HCT116 (cell line): ENCODE data around the gene B3GALT5. TPM values are rescaled to one million over a fixed set of nuclear protein-coding genes. Genes with fewer than 3 reads are reported as not detected.

Source experiments
- ATAC-seq: fragments of 200-7000 bp; cut with Tn5 transposase; 2 replicates; pipeline ENCODE4 v1.9.1; 2020; ENCODE audit warnings: mild to moderate bottlenecking, moderate library complexity
- BruUV-seq: library from RNA; stranded (reverse); fragments of 400-500 nt; replicated peaks from 2 replicates; lab custom pipeline; 2021; lab: Mats Ljungman, UMichigan
- CTCF ChIA-PET: fragments of 300-600 bp; sonication (Branson Sonifier 250); formaldehyde crosslinking; loops from one replicate; lab custom pipeline; 2021; ENCODE audit warnings: antibody characterized with exemption; lab: Charles Lee
- POLR2A ChIA-PET: fragments of 300-600, 350-600 bp; sonication (Branson Sonifier 250); formaldehyde crosslinking; loops from one replicate; lab custom pipeline; 2021; ENCODE audit warnings: antibody characterized with exemption; lab: Charles Lee
- RAD21 ChIA-PET, 2 experiments: fragments of 300-600 bp; sonication (Branson Sonifier 250); formaldehyde crosslinking; loops; one replicate each; lab custom pipeline; 2023; ENCODE audit warnings: low total read pairs in 2 of 2; ENCODE audit not compliant: uncharacterized antibody in 2 of 2, unreplicated experiment in 2 of 2, low non-redundant PET in 1 of 2; lab: Charles Lee
- DNase-seq: peaks from one replicate; pipeline ENCODE4 v3.0.0-alpha.2; 2010; ENCODE audit warnings: low read depth, low spot score
- H2AFZ ChIP-seq: fragments of 200-600 bp; shearing (Covaris generic), sonication (generic); 2 replicates; pipeline ENCODE4 v1.6.1; 2017; ENCODE audit warnings: low read depth, mixed run types, mixed read lengths, antibody characterized with exemption, low read length; ENCODE audit not compliant: poor library complexity, severe bottlenecking
- H3K27ac ChIP-seq: 2 replicates; pipeline ENCODE4 v1.5.1; 2012; ENCODE audit warnings: low read depth, low read length
- H3K27me3 ChIP-seq: fragments of 200-600 bp; sonication (generic); 2 replicates; pipeline ENCODE4 v1.6.1; 2016; ENCODE audit warnings: mixed run types, low read length, mixed read lengths; ENCODE audit not compliant: insufficient read depth
- H3K36me3 ChIP-seq, 2 experiments: fragments of 200-500 bp in 1 of 2; fragments of 200-600 bp in 1 of 2; sonication (Bioruptor generic) in 1 of 2; sonication (generic) in 1 of 2; 2 replicates each; pipeline versions ENCODE4 v1.5.1 to v1.6.1; 2014 to 2016; ENCODE audit warnings: low read length in 2 of 2, inconsistent platforms in 1 of 2, mixed read lengths in 1 of 2, mixed run types in 1 of 2; ENCODE audit not compliant: insufficient read depth in 2 of 2, control insufficient read depth in 1 of 2
- H3K4me1 ChIP-seq, 2 experiments: fragments of 200-600 bp in 1 of 2; sonication (generic) in 1 of 2; 2 replicates each; pipeline versions ENCODE4 v1.5.1 to v1.6.1; 2012 to 2017; ENCODE audit warnings: low read length in 2 of 2, inconsistent platforms in 1 of 2, mild to moderate bottlenecking in 1 of 2, mixed read lengths in 1 of 2, mixed run types in 1 of 2, moderate library complexity in 1 of 2; ENCODE audit not compliant: insufficient read depth in 2 of 2, control insufficient read depth in 1 of 2
- H3K4me2 ChIP-seq: fragments of 200-600 bp; sonication (generic); 2 replicates; pipeline ENCODE4 v1.6.1; 2017; ENCODE audit warnings: mixed run types, low read length, mixed read lengths
- H3K4me3 ChIP-seq, 2 experiments: fragments of 200-600 bp in 1 of 2; sonication (generic) in 1 of 2; replicated peaks in 1 of 2; 2 replicates each; pipeline ENCODE4 v1.5.1; 2011 to 2016; ENCODE audit warnings: low read length in 2 of 2, control low read depth in 1 of 2, low read depth in 1 of 2, mild to moderate bottlenecking in 1 of 2, mixed read lengths in 1 of 2, mixed run types in 1 of 2
- H3K79me2 ChIP-seq: fragments of 200-600 bp; sonication (generic); 2 replicates; pipeline ENCODE4 v1.6.1; 2017; ENCODE audit warnings: mild to moderate bottlenecking, mixed run types, low read length, moderate library complexity, mixed read lengths; ENCODE audit not compliant: insufficient read depth
- H3K9ac ChIP-seq: fragments of 200-600 bp; sonication (generic); 2 replicates; pipeline ENCODE4 v1.6.1; 2016; ENCODE audit warnings: low read length, mixed read lengths
- H3K9me2 ChIP-seq: fragments of 200-600 bp; sonication (generic), shearing (Covaris generic); 2 replicates; pipeline ENCODE4 v1.6.1; 2017; ENCODE audit warnings: mixed run types, mild to moderate bottlenecking, moderate library complexity; ENCODE audit not compliant: insufficient read depth
- H3K9me3 ChIP-seq, 2 experiments: fragments of 200-500 bp in 1 of 2; fragments of 200-600 bp in 1 of 2; sonication (Bioruptor generic) in 1 of 2; sonication (generic) in 1 of 2; 2 replicates each; pipeline ENCODE4 v1.6.1; 2014 to 2017; ENCODE audit warnings: low read length in 2 of 2, mixed read lengths in 2 of 2, inconsistent platforms in 1 of 2, low read depth in 1 of 2, mild to moderate bottlenecking in 1 of 2, mixed run types in 1 of 2, moderate library complexity in 1 of 2; ENCODE audit not compliant: control insufficient read depth in 1 of 2, insufficient read depth in 1 of 2
- H4K20me1 ChIP-seq: fragments of 200-600 bp; sonication (generic), shearing (Covaris generic); 2 replicates; pipeline ENCODE4 v1.6.1; 2017; ENCODE audit warnings: mixed run types, mild to moderate bottlenecking, moderate library complexity; ENCODE audit not compliant: insufficient read depth
- ELF1 ChIP-seq: IDR thresholded peaks from 2 replicates; pipeline ENCODE4 v1.6.1; 2012; ENCODE audit warnings: low read depth, borderline replicate concordance
- EZH2phosphoT487 ChIP-seq: fragments of 200-600 bp; IDR thresholded peaks from 2 replicates; pipeline ENCODE4 v1.6.1; 2018; ENCODE audit warnings: antibody characterized with exemption, borderline replicate concordance
- POLR2AphosphoS5 ChIP-seq: IDR thresholded peaks from 2 replicates; pipeline ENCODE4 v1.6.1; 2011; ENCODE audit warnings: mild to moderate bottlenecking, low read depth, low read length, moderate library complexity
- SIN3A ChIP-seq: IDR thresholded peaks from 2 replicates; pipeline ENCODE4 v1.6.1; 2012; ENCODE audit warnings: low read depth
- SP1 ChIP-seq: IDR thresholded peaks from 2 replicates; pipeline ENCODE4 v1.6.1; 2012; ENCODE audit warnings: low read depth
- SRF ChIP-seq: IDR thresholded peaks from 2 replicates; pipeline ENCODE4 v1.6.1; 2012; ENCODE audit warnings: low read depth
- TCF7L2 ChIP-seq: IDR thresholded peaks from 2 replicates; pipeline ENCODE4 v1.7.0; 2011; ENCODE audit warnings: borderline replicate concordance, inconsistent platforms; ENCODE audit not compliant: insufficient read depth, insufficient read length; ENCODE audit errors: extremely low read depth
- intact Hi-C: fragments of 100-400 bp; cut with micrococcal nuclease; formaldehyde crosslinking; loops from 2 replicates; pipeline ENCODE4 v1.10.0; 2022
- total RNA-seq: library from RNA; stranded (reverse); gene quantifications from one replicate; pipeline ENCODE4 v1.2.1, GENCODE V29; 2021; ENCODE audit not compliant: unreplicated experiment
- TF ChIP-seq, protein P1 (sequence below): IDR thresholded peaks from 2 replicates; pipeline ENCODE4 v1.6.1; 2012
- TF ChIP-seq, protein P2 (sequence below), 3 experiments: fragments of 200-600 bp in 1 of 3; sonication (generic) in 1 of 3; IDR thresholded peaks in 2 of 3; conservative IDR thresholded peaks in 1 of 3; 2 replicates each; pipeline ENCODE4 v1.5.1; 2012 to 2017; ENCODE audit warnings: low read depth in 2 of 3, low read length in 2 of 3, antibody characterized with exemption in 1 of 3, borderline replicate concordance in 1 of 3, control low read depth in 1 of 3, mild to moderate bottlenecking in 1 of 3, mixed read lengths in 1 of 3, mixed run types in 1 of 3, moderate library complexity in 1 of 3; ENCODE audit not compliant: insufficient read depth in 1 of 3

Gene B3GALT5
- total RNA-seq, 1 experiment from 2014 or later, result 1.2 TPM

DNA sequence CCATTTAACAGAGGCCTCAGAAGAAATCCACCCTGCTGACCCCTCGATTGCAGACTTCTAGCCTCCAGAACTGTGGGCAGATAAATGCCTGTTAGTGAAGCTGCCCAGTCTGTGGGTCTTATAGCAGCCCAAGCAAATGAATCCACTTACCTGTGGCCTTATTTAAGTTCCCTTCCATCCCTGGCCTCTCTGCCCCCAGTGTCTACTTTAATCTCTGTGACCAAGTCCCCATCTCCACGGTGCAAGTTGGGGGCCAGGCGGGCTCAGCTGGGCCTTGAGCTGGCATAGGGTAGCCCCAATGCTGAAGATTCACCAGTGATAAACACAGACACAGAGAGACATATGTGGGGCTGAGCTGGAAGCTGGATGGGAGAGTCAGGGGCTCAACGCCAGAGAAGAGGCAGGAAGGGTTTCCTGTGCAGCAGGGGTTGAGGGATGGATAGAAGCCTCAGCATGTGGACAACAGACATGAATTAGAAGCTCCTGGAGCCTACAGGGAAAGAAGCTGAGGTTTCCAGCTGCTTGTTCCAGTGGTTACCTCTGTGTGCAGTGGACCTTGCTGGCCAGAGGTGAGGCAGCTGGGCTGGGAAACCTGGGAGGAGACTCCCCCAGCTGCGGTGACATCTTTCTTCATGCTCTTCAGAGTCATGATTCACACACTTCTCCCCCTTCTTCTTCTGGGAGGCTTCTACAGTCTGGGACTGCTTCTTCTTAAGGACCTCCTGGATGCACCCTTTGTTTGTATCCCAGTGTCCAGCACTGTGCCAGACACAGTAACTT is 13.4 kb upstream of the B3GALT5 start (continued):
- TF ChIP-seq TCF7L2 (no peak), SIN3A (no peak), EZH2phosphoT487 (no peak), SRF (no peak), POLR2AphosphoS5 (no peak)

DNA sequence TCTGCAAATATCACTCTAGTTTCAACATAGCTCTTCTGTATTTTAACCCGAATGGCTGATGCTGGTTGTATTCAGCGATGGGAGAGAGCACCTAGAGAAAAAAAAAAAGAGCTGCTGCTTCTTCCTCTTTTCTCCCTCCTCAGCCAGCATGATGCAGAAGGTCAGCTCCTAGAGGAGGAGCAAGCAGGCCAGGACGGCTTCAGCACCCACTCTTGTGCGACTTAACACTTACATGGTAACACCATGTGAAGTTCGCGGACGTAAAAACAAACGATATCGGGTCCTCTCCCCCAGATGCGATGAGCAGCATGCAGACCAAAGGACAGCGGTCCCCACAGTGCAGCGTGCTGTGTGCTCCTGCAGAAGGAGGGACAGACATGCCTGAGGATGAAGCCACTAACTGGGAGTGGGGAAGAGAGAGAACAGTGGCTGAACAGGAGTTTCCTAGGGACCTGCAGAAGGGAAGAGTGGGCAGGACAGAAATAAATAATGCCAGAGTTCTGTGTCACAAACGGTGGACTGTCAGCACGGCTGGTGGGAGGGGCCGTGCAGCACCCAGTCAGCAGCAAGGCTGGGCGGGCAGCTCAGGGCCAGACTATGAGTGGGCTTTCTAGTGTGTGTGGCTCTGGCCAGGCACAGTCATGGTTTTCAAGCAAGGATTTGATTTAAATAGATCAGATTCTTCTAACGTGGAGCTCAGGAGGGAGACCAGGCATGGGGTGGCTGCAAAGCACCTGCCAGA is 11.4 kb upstream of the B3GALT5 start:
- Histone ChIP-seq H3K27ac (no peak overlapping the region), H3K27me3 (no peaks in the 10 kb centered on the region), H2AFZ (no peak overlapping the region), H3K4me3 (no peak overlapping the region), H3K4me1 (no peaks in the 10 kb centered on the region), H4K20me1 (no peaks in the 10 kb centered on the region), H3K9me2 (no peaks in the 10 kb centered on the region), H3K79me2 (no peaks in the 10 kb centered on the region), H3K36me3 (no peaks in the 10 kb centered on the region), H3K9ac (no peak overlapping the region), H3K4me2 (no peak overlapping the region), H3K9me3 (no peaks in the 10 kb centered on the region)
- TF ChIP-seq, protein P1, sequence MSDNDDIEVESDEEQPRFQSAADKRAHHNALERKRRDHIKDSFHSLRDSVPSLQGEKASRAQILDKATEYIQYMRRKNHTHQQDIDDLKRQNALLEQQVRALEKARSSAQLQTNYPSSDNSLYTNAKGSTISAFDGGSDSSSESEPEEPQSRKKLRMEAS, result no peak
- TF ChIP-seq, protein P2, sequence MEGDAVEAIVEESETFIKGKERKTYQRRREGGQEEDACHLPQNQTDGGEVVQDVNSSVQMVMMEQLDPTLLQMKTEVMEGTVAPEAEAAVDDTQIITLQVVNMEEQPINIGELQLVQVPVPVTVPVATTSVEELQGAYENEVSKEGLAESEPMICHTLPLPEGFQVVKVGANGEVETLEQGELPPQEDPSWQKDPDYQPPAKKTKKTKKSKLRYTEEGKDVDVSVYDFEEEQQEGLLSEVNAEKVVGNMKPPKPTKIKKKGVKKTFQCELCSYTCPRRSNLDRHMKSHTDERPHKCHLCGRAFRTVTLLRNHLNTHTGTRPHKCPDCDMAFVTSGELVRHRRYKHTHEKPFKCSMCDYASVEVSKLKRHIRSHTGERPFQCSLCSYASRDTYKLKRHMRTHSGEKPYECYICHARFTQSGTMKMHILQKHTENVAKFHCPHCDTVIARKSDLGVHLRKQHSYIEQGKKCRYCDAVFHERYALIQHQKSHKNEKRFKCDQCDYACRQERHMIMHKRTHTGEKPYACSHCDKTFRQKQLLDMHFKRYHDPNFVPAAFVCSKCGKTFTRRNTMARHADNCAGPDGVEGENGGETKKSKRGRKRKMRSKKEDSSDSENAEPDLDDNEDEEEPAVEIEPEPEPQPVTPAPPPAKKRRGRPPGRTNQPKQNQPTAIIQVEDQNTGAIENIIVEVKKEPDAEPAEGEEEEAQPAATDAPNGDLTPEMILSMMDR (IDR thresholded peaks at IDR 0.05 in 2 of 3, conservative IDR thresholded peaks at IDR 0.05 in 1 of 3; ENCODE audit: borderline replicate concordance in 1 of 3, insufficient read depth in 1 of 3, low read depth in 2 of 3, low read length in 2 of 3), result no peak
- TF ChIP-seq SP1 (no peak), ELF1 (no peak)
- intact Hi-C loops, result no loop called here
- RAD21 ChIA-PET, result no interaction called here
- no peak for DNase-seq
- CTCF ChIA-PET, result no interaction called here
- BruUV-seq, result no TSS peak
- ATAC-seq, result no peak
- POLR2A ChIA-PET, result no interaction called here
